GM18517 (cell line): Measurements from ENCODE around the gene PDXDC1.
"Not testable (repeated sequence)": the region's sequence is repeated elsewhere in the genome, so short reads cannot be mapped to it uniquely, and the experiment has no call there.

Experiments used
- ATAC-seq: cut with Tn5 transposase; IDR thresholded peaks from one replicate; pipeline ENCODE4 v1.9.1; 2021; ENCODE audit warnings: mild to moderate bottlenecking, moderate library complexity; ENCODE audit not compliant: unreplicated experiment

PDXDC1 gene

DNA sequence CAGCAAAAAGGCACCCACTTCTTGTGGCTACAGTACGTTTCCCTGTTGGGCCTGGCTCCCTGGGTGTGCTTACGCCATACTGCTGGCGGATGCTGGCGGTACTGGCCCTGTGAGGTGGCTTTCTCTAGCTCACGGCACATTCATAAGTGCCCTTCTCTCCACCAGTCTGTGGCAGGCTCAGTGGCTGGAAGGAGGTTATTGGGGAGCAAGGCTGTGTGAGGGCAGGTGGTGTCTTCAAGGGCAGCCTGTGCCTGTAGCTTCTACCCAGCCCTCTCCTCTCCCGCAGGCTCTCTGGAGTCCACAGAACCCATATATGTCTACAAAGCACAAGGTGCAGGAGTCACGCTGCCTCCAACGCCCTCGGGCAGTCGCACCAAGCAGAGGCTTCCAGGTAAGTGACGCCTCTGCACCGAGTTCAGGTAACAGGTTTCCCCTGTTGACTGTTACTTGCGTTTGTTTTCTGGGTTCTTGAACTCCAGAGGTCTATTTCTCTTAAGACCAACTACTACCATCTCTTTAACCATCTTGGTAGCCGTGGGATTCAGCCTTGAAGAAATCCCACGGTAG, 60.4 kb downstream of the PDXDC1 start:
- no peak for ATAC-seq

DNA sequence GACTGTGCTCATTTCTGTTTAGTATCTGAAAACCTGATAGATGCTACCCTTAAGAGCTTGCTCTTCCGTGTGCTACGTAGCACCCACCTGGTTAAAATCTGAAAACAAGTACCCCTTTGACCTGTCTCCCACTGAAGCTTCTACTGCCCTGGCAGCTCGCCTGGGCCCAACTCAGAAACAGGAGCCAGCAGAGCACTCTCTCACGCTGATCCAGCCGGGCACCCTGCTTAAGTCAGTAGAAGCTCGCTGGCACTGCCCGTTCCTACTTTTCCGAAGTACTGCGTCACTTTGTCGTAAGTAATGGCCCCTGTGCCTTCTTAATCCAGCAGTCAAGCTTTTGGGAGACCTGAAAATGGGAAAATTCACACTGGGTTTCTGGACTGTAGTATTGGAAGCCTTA, 62.2 kb downstream of the PDXDC1 start:
- no peak for ATAC-seq

DNA sequence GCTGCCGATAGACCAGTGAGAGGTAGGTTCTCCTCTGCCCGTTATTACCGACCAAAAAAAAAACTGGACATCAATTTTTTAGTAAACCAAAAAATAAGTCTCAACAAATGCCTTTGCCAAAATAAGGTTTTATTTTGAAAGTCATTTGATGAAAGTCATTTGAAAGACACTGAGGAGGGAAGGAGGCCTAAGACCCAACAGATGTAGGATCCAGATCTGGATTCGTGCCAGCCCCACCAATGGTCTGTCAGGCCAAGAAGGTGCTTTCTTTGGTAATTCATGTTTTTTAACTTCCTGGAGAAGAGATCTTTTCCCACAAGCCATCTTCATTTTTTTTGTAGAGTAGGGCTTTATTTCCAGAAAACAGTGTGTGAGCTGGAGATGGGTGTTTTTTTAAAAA, 62.9 kb downstream of the PDXDC1 start:
- ATAC-seq, result no peak

DNA sequence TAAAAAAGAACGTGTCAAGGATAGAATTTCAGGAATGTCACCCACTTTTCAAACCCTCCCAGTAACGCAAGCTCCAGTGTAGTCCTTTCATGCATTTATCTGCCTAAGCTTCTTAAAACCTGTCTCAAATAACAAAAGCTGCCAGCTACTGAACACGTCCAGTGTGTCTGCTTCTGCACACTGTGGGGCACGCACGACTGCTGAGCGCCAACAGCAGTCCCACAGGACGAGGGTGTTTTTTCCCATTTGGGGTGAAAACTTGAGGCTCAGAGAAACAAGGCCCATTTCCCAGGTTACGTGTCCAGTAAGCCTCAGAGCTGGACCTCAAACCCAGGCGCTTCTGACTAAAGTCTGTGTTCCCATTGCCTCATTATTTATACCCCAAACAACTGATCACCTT, 63.9 kb downstream of the PDXDC1 start:
- ATAC-seq, result no peak

DNA sequence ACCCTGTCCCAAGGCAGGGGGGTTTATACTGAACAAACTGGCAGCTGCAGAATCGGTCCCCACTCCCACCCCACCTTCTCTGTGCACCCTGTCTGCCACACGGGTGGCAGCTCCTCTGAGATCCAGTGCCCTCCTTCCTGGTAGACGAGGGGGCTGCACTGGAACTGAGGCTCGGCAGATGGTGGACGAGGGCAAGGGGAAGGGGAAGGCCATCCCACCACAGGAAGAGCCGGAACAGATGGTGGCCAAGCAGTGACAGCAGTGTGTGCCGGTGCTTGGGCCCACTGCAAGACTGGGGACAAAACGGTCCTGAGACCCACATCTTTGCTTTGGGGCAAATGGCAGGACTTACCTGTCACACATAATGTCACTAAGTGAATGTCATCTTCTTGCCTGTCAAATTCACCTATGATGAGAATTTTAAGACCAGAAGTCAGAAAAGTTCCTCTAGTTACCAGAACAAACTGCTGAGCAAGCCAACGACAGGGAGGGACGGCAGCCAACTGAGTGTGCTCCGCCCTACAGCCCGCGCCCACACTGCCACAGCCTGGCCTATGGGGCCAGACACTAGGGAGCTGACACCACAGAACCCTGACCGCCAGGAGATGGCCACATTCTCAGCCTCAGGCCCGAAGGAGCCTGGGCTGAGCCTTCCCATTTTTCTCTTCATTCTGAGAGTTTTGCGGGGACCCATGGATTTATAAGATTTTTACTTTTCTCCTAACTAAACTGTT, 66.6 kb downstream of the PDXDC1 start:
- no peak for ATAC-seq

DNA sequence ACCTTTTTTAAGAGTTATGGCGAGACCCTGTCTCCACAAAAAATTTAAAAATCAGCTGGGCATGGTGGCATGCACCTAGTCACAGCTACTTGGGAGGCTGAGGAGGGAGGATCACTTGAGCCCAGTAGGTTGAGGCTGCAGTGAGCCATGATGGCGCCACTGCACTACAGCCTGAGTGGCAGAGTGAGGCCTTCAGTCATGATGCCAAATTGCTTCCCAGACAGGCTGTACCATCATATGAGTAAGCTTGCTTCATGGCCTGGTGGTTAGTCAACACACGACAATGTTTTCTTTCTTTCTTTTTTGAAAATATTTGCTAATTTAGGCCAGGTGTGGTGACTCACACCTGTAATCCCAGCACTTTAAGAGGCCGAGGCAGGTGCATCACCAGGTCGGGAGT, 68.5 kb downstream of the PDXDC1 start:
- ATAC-seq, result no peak

DNA sequence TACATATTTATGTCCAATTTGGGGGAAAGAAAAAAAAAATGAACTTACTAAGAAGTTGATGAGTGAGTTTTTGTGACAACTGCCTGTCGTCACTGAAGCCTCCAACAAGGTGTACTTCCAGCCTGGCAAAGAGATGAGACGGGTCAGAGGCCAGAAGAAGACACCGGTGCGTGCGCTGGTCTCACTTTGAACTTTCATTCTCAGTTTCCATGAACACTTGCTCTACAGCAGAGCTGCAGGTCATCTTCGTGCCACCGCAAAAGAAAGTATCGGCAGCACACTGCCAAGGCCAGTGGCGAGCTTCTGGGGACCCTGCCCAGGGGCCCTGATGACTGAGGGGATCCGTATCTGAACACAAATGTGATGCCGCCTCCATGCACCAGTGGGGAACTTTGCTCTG, 69.5 kb downstream of the PDXDC1 start:
- no peak for ATAC-seq

DNA sequence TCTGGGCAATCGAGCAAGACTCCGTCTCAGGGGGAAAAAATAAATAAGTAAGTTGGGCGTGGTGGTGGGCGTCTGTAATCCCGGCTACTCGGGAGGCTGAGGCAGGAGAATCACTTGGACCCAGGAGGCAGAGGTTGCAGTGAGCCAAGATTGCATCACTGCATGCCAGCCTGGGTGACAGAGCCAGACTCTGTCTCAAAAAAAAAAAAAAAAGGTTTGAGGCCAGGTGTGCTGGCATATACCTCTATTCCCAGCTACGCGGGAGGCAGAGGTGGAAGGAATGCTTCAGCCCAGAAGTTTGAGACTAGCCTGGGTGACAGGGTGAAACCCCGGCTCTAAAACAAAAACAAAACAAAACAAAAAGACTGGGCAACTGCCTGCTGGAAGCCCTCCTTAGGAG, 70.4 kb downstream of the PDXDC1 start:
- not testable (repeated sequence) for ATAC-seq

DNA sequence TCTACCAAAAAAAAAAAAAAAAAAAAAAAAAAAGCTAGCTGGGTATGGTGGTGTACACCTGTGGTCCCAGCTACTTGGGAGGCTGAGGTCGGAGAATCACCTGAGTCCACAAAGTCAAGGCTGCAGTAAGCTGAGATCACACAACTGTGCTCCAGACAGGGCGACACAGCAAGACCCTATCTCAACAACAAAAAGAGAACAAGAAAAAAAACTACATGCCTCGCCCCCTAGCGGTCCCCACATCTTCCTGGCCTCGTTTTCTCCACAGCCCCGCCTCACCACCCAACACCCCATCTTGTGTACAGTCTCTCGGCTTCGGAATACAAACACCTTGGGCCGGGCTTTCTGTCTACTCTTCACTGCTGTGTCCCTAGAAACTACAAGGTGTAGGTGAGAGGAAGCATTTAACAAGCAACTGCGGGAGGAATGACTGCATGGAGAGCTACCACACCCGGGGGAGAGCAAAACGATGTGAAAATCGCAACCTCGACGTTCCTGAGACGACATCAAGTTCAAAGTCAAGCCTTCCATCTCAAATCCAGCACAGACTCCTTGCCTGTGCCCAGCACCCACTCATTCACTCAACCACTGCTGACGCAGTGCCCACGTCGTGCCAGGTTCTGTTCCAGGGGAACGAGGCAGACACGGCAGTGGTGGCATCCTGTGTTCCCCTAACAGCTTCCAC, 72.0 kb downstream of the PDXDC1 start:
- no peak for ATAC-seq

DNA sequence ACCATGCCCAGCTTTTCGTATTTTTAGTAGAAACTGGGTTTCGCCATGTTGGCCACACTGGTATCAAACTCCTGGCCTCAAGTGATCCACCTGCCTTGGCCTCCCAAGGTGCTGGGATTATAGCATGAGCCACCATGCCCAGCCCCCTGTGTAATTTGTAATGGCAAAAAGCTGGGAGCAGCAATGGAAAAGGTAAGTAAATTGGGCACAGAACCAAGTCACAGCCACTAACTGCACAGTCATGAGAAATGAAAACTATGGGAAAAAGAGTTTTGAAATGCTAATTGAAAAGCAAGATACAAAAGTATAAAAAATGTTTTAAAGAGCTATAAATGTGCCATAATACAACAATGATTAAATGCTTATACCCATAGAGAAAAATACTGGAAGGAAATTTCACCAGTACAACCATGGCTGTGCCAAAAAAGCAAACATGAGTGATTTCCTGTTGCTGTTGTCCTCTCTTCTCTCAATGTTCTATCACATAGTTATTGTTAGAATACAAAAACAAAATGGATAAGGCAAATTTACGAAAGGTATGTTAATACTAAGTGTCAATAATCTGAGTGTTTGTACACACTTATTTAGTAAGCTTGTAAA, 74.9 kb downstream of the PDXDC1 start:
- no peak for ATAC-seq

DNA sequence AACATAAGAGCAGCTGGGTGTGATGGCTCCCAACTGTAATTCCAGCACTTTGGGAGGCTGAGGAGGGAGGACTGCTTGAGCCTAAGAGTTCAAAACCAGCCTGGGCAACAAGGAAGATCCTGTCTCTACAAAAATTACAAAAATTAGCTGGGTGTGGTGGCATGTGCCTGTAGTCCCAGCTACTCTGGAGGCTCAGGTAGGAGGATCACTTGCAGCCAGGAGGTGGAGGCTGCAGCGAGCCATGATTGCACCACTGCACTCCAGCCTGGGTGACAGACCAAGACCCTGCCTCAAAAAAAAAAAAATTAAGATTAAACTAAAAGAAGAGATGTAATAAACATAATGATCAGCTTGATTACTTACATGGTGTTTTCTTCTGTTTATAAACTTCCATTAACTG, 75.6 kb downstream of the PDXDC1 start:
- not testable (repeated sequence) for ATAC-seq

DNA sequence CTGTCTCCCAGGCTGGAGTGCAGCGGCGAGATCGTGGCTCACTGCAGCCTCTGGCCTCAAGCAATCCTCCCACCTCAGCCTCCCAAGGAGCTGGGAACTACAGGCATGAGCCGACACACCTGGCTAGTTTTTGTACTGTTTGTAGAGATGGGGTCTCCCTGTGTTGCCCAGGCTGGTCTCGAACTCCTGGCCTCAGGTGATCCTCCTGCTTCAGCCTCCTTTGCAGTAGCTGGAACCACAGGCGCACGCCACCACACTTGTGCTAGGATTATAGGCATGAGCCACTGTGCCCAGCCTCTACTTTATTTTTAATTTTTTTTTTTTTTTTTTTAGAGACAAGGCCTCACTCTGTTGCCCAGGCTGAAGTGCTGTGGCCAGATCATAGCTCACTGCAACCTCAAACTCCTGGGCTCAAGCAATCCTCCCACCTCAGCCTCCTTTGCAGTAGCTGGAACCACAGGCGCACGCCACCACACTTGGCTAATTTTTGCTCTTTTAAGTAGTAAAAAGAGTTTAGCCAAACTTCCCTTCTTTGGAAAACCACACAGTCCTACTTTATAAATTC, 76.6 kb downstream of the PDXDC1 start:
- no peak for ATAC-seq

DNA sequence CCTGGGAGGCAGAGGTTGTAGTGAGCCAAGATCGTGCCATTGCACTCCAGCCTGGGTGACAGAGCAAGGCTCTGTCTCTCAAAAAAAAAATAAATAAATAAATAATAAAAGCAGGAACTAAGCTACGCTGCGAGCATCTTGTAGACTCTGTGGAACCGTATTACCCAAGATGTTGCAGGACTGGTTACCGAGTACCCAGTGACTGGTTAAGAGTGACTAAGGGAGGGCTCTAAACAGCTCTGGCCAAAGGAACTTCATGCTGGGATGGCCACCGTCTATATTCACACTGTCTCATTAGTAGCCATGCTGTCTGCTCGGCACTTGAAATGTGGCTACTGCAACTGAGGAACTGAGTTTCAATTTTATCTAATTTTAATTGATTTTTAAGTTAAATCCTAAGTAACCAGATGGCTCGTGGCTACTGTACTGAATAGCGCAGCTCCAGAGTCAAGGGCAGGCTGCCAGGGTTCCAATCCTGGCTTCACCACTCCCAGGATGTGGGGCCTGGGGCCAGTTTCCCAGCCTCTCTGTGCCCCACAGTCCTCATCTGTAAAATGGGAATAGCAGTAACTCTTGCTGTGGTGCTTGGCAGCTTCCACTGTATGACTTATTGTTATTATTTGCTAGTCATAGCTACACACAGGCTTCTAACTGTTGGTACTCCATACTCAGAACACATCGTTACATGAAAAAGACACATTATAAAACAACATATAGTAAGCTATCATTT, 78.1 kb downstream of the PDXDC1 start:
- no peak for ATAC-seq

DNA sequence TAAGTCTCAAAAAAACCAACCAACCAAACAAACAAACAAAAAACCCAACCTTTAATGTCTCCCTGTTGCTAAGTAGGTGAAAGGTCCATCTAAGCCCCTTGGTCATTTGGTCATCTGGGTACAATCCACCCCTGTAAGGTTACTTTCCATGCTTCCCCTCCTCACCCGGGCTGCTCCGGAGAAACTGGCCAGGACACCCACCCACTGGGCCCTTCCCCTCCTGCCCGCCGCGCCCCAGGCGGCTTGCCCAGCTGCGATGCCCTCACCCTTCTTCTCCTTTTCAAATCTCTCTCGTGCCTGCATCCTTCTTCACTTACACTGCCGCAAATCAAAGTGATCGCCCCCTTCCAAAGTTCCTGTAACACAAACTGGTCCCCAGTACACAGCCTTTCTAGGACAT, 79.1 kb downstream of the PDXDC1 start:
- no peak for ATAC-seq

DNA sequence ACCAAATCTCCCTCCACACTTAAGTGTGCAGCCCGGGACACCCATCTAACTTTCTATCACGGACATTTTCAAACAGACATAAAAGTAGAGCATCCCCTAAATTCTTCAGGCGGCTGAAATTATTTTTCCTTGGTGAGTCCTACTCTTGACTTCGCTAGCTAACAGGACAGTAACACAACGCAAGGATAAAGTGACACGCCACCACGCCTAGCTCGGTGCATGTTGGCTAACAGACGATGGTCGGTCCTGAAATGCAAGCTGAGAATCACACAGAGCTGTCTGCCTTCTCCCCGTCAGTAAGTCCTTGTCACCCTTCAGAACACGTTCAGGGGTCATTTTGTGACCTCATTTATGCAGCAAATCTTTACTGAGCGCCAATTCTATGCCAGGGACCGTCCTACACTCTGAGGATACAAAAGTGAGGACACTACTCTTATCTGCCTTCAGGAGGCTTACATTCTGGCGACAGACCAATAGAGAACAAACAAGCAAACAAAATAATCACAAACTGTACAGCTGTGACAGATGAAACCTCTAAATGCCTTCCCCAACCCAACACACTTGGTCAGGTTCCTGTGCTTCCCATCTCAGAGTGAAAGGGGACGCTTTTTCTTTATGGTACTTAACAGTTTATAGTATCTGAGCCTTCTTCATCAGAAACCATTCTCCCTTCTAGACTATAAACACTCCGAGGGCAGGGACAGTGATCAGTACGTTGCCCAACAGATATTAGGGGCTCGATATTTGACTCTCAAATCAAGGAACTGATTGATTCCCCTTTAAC, 79.7 kb downstream of the PDXDC1 start:
- no peak for ATAC-seq

DNA sequence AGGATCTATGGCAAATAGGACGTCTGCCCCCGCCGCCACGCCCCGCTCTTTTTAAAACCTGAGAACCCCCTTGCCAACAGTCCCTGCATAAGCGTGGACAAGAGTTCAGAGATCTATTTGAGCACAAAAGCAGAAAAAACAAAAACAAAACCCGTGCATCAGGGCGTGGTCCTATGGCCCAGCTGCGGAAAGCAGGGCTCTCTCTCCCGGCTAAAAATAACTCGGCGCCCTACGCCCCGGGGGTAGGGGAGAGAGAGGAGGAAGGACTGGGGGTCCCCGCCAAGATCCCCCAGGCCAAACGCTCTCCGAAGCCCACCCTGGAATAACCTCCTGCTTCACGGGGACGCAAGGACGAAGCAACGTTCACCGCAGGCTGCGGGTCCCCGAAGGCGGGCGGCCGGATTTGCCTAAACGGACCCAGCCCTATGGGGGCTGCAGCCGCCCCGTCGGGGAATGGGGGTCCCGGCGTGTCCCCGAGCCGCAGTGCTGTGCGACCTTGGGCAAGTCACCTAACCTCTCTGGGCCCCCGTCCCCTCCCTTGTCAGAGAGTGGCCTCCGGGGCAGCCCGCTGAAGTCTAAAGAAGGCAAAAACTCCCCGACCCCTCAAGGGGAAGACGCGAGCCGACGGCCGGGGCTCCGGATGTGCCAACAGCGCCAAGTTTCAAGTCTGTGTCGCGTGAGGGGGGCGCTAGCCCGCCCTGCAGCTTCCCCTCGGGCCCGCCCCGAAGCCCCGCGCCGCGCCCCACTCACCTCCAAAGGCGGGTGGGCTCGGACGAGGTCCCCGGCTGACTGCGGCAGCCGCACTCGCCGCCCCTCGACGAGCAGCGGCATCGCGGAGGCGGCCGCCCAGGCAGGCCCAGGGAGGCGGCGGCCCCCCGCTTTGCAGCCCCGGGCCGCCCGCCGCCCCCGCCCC, 80.6 kb downstream of the PDXDC1 start:
- ATAC-seq, result peak; percentile 67

DNA sequence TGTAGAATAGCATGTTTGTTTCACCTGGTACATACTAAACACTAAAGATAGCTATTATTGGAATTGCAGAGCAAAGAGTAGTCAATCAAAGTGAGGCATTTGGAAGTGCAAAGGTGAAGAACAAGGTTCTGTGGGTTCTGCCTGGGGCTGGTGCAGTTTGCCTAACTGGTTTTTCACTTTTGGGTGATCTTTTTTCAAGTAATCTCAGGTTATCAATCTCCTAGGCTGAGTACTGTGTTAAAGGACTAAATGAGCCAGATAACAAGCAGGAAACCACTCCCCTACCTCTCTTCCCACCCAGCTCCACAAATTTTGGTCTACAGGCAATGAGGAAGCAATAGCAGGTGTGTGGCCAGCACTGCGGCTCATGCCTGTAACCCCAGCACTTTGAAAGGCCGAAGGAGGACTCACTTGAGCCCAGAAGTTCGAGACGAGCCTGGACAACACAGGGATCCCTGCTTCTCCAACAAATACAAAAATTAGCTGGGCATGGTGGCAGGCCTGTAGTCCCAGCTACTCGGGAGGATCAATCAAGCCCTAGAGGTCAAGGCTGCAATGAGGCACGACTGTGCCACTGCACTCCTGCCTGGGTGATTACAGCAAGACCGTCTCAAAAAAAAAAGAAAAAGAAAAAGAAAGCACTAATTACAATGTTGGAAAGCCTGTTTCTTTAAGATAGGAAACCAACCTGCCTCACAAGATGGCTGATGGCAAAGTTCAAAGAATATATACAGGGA, 83.0 kb downstream of the PDXDC1 start:
- no peak for ATAC-seq

DNA sequence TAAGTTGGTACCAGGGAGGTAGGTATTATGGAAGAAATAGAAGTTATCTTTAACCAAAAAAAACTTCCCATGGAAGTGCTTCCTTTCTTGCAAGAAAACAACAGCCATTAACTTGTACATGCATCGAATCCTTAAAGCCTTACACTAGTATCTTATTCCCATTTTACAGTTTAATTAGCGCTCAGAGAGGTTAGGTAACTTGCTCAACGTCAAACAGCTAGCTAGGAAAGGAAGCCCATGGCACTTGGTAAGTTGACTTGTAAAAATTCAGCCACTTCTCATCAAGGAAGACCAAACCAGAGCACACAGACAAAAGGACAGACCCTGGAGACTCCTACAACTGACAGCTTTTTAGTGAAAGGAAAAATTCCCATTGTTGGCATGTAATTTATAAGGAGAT, 84.5 kb downstream of the PDXDC1 start:
- no peak for ATAC-seq
